ELR (cell line): ENCODE measurements around the gene GSTP1.
"Not testable (repeated sequence)": the region's sequence is repeated elsewhere in the genome, so short reads cannot be mapped to it uniquely, and the experiment has no call there.

ENCODE experiments used
- DNase-seq: peaks from one replicate; pipeline ENCODE4 v3.0.0-alpha.2; 2015; ENCODE audit warnings: low read depth

Gene GSTP1

GRCh38 chr11:67563705-67564114, 19.9 kb upstream of the GSTP1 start:
- DNase-seq: peak; percentile 91

- peak; percentile 39 for DNase-seq
Observed at GRCh38 chr11:67564230-67564629, 19.4 kb upstream of the GSTP1 start.

GRCh38 chr11:67571443-67571842, 12.2 kb upstream of the GSTP1 start:
- DNase-seq: no peak

GRCh38 chr11:67572305-67572704, 11.3 kb upstream of the GSTP1 start:
- DNase-seq: no peak

- peak; percentile 67 for DNase-seq
Observed at GRCh38 chr11:67572747-67573419, 10.7 kb upstream of the GSTP1 start.

- no peak for DNase-seq
Observed at GRCh38 chr11:67574938-67575337, 8.7 kb upstream of the GSTP1 start.

GRCh38 chr11:67576735-67577475, 6.7 kb upstream of the GSTP1 start:
- DNase-seq: no peak

DNA sequence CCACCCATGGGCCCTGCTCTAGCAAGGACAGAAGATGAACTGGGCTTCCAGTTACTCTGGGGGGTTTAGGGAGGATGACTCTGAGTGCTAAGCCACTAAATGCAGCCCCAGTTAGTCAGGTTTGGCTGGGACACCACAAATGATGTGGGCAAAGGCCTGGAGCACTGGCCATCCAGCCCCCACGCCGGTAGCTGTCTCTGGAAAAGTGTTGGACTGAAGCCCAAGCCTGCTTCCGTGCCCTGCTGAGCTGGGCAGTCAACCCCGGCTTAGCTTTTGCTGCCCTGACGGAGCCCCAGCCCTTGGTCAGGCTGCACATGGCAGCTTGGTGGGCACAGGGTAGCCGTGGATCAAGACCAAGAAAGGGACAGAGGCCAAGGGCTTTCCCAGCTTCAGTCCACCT, 5.7 kb upstream of the GSTP1 start:
- no peak for DNase-seq

DNA sequence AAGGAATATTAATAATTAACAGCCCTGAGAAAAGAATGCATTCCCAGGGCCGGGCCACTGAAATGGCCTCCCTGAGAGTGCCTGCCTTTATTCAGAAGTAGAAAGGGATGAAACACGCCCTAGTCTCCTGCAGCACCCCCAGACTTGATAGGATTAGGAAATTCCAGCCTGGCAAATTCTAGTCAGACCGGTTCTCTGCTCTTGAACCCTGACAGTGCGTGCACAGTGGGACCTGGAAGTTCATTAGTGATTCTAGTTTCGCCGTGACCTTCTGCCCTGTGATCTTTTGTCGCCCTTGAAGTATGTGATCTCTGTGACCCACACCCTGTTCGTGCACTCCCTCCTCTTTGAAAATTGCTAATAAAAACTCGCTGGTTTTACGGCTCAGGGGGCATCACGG, 2.1 kb upstream of the GSTP1 start:
- no peak for DNase-seq

DNA sequence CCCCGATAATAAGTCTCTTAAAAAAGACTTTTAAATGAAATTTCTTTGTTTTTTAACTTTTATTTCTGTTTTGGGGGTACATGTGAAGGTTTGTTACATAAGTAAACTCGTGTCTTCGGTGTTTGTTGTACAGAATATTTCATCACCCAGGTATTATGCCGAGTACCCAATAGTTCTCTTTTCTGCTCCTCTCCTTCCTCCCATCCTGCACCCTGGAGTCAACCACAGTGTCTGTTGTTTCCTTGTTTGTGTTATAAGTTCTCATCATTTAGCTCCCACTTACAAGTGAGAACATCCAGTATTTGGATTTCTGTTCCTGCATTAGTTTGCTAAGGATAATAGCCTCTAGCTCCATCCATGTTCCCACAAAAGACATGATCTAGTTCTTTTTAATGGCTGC, 1.6 kb upstream of the GSTP1 start:
- no peak for DNase-seq

GRCh38 chr11:67584205-67584880, 731 bp downstream of the GSTP1 start:
- peak; percentile 59 for DNase-seq

GRCh38 chr11:67584881-67585873, 1.6 kb downstream of the GSTP1 start:
- no peak for DNase-seq

DNA sequence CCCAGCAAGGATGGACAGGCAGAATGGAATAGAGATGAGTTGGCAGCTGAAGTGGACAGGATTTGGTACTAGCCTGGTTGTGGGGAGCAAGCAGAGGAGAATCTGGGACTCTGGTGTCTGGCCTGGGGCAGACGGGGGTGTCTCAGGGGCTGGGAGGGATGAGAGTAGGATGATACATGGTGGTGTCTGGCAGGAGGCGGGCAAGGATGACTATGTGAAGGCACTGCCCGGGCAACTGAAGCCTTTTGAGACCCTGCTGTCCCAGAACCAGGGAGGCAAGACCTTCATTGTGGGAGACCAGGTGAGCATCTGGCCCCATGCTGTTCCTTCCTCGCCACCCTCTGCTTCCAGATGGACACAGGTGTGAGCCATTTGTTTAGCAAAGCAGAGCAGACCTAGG, 2.3 kb downstream of the GSTP1 start:
- no peak for DNase-seq

GRCh38 chr11:67586568-67587250, 3.1 kb downstream of the GSTP1 start:
- DNase-seq: no peak

GRCh38 chr11:67588136-67588503, 4.5 kb downstream of the GSTP1 start:
- DNase-seq: no peak

DNA sequence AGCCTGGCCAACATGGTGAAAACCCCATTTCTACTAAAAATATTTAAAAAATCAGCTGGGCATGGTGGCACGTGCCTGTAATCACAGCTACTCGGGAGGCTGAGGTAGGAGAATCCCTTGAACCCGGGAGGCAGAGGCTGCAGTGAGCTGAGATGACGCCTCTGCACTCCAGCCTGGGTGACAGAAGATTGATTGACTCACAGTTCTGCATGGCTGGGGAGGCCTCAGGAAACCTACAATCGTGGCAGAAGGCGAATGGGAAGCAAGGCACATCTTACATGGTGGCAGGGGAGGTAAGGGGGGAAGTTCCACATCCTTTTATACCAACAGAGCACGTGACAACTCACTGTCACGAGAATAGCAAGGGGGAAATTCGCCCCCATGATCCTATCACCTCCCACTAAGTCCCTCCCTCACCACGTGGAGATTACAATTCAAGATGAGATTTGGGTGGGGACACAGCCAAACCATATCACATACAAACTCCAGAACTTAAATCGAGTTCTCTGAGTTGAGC, 5.3 kb downstream of the GSTP1 start:
- DNase-seq: not testable (repeated sequence)

DNA sequence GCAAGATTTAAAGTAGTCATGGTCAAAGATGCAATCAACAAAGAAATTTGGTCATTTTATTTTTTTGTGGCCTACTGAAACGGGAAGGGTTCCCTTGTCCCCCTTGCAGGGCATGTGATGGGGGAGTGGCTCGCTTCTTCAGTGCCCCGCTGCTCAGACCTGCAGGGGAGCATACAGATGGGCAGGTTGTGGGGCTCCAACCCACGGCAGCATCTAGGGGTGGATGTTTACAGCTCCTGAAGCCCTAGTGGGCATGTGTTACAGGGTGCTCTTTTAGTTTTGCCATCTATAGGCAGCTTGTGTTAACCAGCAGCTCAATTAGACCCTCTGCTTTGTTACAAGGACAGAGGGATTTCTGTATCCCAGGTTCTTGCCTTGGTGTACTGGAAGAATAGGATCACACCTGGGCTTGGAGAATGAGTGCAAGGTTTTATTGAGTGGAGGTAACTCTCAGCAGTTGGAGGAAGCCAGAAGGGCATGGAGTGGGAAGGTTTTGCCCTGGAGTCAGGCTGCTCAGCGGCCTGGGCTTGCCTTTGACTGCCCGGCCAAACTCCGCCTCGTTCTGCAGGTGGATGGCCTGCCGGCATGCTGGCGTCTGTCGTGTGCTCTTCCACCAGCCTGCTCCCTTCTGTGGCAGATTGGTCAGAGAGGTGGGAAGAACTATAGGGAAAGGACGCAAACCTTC, 9.4 kb downstream of the GSTP1 start:
- DNase-seq: no peak

- DNase-seq: no peak
Observed at GRCh38 chr11:67593565-67593905, 9.9 kb downstream of the GSTP1 start.

- DNase-seq: no peak
Observed at GRCh38 chr11:67594480-67594879, 10.9 kb downstream of the GSTP1 start.

GRCh38 chr11:67596753-67597300, 13.2 kb downstream of the GSTP1 start:
- DNase-seq: no peak
